Aorta (tissue), 5 donors: ENCODE measurements around the gene TDRD12. TPM values are rescaled to one million over a fixed set of nuclear protein-coding genes. Genes with fewer than 3 reads are reported as not detected.
A peak's percentile ranks its signal among the peaks of the same experiment; 100 is the strongest.
"Not testable (repeated sequence)": the region's sequence is repeated elsewhere in the genome, so short reads cannot be mapped to it uniquely, and the experiment has no call there.

Experiments used
- ATAC-seq: fragments of 200-7000 bp; cut with Tn5 transposase; one replicate; pipeline ENCODE4 v1.9.1; 2022; ENCODE audit warnings: moderate library complexity; ENCODE audit not compliant: low FRiP score
- DNase-seq, 2 donors: peaks; one replicate each; pipeline ENCODE4 v3.0.0-alpha.2; 2020
- H3K27ac ChIP-seq, 2 donors: one replicate each; pipeline ENCODE4 v1.5.1; 2013; ENCODE audit warnings: low read length in 2 of 2, mild to moderate bottlenecking in 2 of 2, moderate library complexity in 2 of 2, control low read depth in 1 of 2, inconsistent platforms in 1 of 2, low read depth in 1 of 2
- H3K27me3 ChIP-seq, 2 donors: one replicate each; pipeline ENCODE4 v1.6.1; 2013; ENCODE audit warnings: control low read depth in 1 of 2, low read length in 1 of 2, mild to moderate bottlenecking in 1 of 2, moderate library complexity in 1 of 2; ENCODE audit not compliant: insufficient read depth in 2 of 2, control insufficient read depth in 1 of 2
- H3K36me3 ChIP-seq, 2 donors: one replicate each; pipeline ENCODE4 v1.6.1; 2013; ENCODE audit warnings: control low read depth in 1 of 2, low read length in 1 of 2, mild to moderate bottlenecking in 1 of 2; ENCODE audit not compliant: insufficient read depth in 2 of 2, control insufficient read depth in 1 of 2
- H3K4me1 ChIP-seq, 2 donors: one replicate each; pipeline ENCODE4 v1.6.1; 2013; ENCODE audit warnings: low read length in 2 of 2, control low read depth in 1 of 2, mild to moderate bottlenecking in 1 of 2, moderate library complexity in 1 of 2; ENCODE audit not compliant: insufficient read depth in 2 of 2, control insufficient read depth in 1 of 2
- H3K4me3 ChIP-seq, 2 donors: one replicate each; pipeline ENCODE4 v1.5.1; 2013; ENCODE audit warnings: low read length in 2 of 2, control low read depth in 1 of 2, mild to moderate bottlenecking in 1 of 2
- H3K9me3 ChIP-seq: one replicate; pipeline ENCODE4 v1.6.1; 2013; ENCODE audit warnings: mild to moderate bottlenecking, low read length; ENCODE audit not compliant: control insufficient read depth
- WGBS, 2 donors: extraction: QIAGEN DNeasy Blood & Tissue Kit; methylation state at CpG; one replicate each; pipeline ENCODE4 v1.1.7; 2013; 5-methylcytosine and 5-hydroxymethylcytosine counted together
- intact Hi-C, 2 donors: fragments of 100-400 bp; cut with DNase I; formaldehyde crosslinking; loops; one replicate each; pipeline versions ENCODE4 v1.14.2 to v1.15.0; 2022
- polyA plus RNA-seq, 2 donors: library from polyadenylated mRNA; stranded (reverse); fragments of 200-250 nt; gene quantifications; one replicate each; pipeline ENCODE4 v1.2.3, GENCODE V29; 2013
- total RNA-seq, 2 donors: library from RNA; stranded (reverse); fragmentation: NEBNext Ultra II Directional; extraction: Animal tissue kit (Norgen Biotek cat#: 25700); gene quantifications; one replicate each; pipeline ENCODE4 v1.2.1, GENCODE V29; 2021
- donor health status: healthy with polysubstance abuse.
- donor health status: Bipolar disorder and iron deficiency.
- donor health status: DM: no; HTN: no; CAD: no.
- donor health status: DM: no; HTN: no; CAD: no.
- donor health status: DM: yes; HTN: yes; CAD: no.

TDRD12 gene
- total and polyA plus RNA-seq, 4 donors, result 0.03 to 0.18 TPM; not detected in 2

DNA sequence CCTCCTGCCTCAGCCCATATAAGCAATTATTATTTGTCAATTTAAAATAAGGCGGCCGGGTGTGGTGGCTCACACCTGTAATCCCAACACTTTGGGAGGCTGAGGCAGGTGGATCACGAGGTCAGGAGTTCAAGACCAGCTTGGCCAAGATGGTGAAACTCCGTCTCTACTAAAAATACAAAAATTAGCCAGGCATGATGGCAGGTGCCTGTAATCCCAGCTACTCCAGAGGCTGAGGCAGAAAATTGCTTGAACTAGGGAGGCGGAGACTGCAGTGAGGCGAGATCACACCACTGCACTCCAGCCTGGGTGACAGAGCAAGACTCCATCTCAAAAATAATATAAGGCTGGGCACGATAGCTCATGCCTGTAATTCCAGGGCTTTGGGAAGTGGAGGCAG is 137.3 kb downstream of the TDRD12 start:
- WGBS, 2 donors, result 92% methylated on average over 7 of the region's 7 CpGs
- ATAC-seq, H3K9me3 ChIP-seq, H3K27me3 ChIP-seq, DNase-seq, H3K4me3 ChIP-seq, H3K4me1 ChIP-seq, H3K36me3 ChIP-seq, H3K27ac ChIP-seq, intact Hi-C loops: not testable (repeated sequence)

DNA sequence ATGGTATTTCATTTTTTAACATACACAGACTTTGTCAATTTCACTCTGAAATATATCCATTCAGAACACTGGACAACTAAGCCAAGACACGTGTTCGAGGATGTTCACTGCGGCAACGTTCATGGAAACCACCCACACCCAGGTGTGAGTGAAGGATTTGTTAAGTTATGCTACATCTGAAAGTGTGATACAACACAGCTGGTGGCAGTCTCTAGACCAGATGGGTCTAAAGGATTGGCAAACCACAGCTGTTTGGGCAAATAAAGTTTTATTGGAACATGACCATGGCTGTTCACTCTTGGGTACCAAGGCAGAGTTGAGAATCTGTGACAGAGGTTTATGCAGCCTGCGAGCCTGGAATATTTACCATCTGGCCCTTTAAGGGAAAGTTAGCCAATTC is 138.0 kb downstream of the TDRD12 start:
- Histone ChIP-seq H3K27ac (no peak overlapping the region), H3K9me3 (no peaks in the 10 kb centered on the region), H3K4me3 (no peak overlapping the region), H3K36me3 (no peaks in the 10 kb centered on the region), H3K4me1 (no peaks in the 10 kb centered on the region), H3K27me3 (no peaks in the 10 kb centered on the region)
- intact Hi-C loops, result no loop called here
- DNase-seq (no peak), ATAC-seq (no peak)
- WGBS, 2 donors, result 89 to 91% methylated on average over 5 of the region's 5 CpGs

DNA sequence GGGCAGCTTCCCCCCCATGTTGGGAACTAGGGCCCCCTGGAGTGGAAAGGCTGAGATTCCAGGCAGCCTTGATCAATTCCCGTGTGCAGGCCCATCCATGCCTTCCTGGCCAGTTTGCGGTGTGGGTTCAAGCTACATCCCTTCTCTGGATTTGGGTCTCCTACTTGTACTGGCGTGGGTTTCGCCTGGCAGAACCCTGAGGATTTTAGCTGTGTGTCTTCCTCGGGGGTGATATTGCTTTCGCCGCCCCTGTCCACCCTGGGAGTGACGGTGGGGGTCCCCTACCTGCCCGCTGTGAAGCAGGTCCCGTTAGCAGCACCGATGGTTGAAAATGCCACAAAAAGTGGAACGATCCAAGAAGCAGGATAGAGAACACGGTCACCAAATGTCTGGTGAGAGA is 138.6 kb downstream of the TDRD12 start:
- no peak overlapping the region for H3K4me3 ChIP-seq
- no peak overlapping the region for H3K27ac ChIP-seq
- no peaks in the 10 kb centered on the region for H3K4me1 ChIP-seq
- no peaks in the 10 kb centered on the region for H3K9me3 ChIP-seq
- DNase-seq (peak in 1 of 2 donors; percentile 61), ATAC-seq (no peak)
- no peaks in the 10 kb centered on the region for H3K27me3 ChIP-seq
- no peaks in the 10 kb centered on the region for H3K36me3 ChIP-seq
- intact Hi-C loops, result no loop called here
- 83 to 87% methylated on average over 13 of the region's 13 CpGs for WGBS, 2 donors

DNA sequence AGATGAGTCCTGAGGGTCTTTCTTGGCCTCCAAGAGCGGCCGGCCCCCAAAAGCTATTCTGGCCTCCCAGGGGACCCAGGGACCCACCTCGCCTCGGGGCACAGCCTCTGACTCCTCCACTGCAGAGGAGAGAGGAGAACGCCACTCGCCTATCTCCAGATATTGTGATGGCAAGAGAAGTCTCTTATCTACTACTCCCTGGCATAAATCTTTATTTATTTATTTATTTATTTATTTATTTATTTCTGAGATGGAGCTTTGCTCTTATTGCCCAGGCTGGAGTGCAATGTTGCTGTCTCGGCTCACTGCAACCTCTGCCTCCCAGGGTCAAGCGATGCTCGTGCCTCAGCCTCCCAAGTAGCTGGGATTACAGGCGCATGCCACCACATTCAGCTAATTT is 139.0 kb downstream of the TDRD12 start:
- ATAC-seq (no peak), DNase-seq (no peak)
- H3K27ac ChIP-seq, result no peak overlapping the region
- intact Hi-C loops, result no loop called here
- WGBS, 2 donors, result 93 to 95% methylated on average over 10 of the region's 10 CpGs
- H3K4me3 ChIP-seq, result no peak overlapping the region
- H3K27me3 ChIP-seq, result no peaks in the 10 kb centered on the region
- no peaks in the 10 kb centered on the region for H3K9me3 ChIP-seq
- H3K36me3 ChIP-seq, result no peaks in the 10 kb centered on the region
- no peaks in the 10 kb centered on the region for H3K4me1 ChIP-seq

DNA sequence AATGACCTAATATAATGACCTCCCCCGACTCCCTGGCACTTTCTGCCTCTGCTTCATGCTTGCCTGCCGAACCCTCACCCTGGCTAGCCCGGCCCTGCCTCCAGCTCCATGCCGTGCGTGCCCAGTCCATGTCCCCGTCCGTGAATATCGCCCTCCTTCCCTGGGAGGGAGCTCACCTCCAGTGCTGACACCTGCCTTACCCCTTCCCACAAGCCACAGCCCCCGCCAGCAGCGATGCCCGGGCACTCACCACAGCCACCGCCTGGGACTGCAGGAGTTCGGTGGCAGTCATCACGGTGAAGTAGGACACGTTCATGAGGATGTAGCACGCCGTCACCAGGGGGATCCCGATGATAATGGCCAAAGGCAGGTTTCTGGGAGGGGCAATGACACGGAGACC is 140.0 kb downstream of the TDRD12 start:
- Histone ChIP-seq H3K27ac (no peak overlapping the region), H3K27me3 (no peaks in the 10 kb centered on the region), H3K4me1 (no peaks in the 10 kb centered on the region), H3K9me3 (no peaks in the 10 kb centered on the region), H3K36me3 (no peaks in the 10 kb centered on the region), H3K4me3 (no peak overlapping the region)
- peak in 1 of 2 donors; percentile 55 for DNase-seq
- intact Hi-C loops, result no loop called here
- 93 to 94% methylated on average over 19 of the region's 19 CpGs for WGBS, 2 donors
- ATAC-seq, result peak; percentile 36

DNA sequence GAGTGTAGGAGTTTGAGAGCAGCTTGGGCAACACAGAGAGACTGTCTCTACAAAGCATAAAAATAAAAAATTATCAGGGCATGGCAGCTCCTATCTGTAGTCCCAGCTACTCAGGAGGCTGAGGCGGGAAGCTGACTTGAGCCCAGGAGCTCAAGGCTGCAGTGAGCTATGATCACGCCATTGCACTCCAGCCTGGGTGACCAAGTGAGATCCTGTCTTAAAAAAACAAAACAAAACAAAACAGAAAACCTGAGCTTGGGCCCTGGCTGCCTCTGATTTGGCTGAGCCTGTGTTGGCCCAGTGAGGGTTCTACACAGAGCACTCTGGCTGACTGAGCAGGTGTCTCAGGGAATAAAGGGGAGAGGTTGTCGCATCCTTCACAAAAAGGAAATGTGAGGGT is 142.0 kb downstream of the TDRD12 start:
- DNase-seq (no peak), ATAC-seq (no peak)
- Histone ChIP-seq H3K4me3 (no peak overlapping the region), H3K27me3 (no peaks in the 10 kb centered on the region), H3K9me3 (no peaks in the 10 kb centered on the region), H3K4me1 (no peaks in the 10 kb centered on the region), H3K27ac (no peak overlapping the region), H3K36me3 (no peaks in the 10 kb centered on the region)
- intact Hi-C loops, result no loop called here
- WGBS, 2 donors, result 92 to 94% methylated on average over 3 of the region's 3 CpGs

DNA sequence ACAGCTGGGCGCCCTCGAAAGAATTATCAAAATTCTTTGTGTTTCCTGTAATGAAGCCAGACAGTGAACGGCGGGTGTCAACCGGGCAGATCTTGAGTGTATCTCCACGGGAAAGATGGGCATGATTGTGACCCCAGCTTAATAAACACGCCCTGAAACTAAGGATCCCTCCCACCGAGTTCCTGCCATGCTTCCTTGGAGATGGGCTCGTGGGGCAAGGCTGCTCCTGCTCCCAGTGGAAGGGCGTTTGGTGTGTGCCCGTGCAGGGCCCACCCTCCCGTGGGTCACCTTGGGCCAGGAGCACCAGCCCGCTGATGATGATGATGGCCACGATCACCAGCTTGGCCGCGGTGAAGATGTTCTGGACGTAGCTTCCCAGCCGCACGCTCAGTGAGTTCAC is 142.6 kb downstream of the TDRD12 start:
- H3K4me3 ChIP-seq, result no peak overlapping the region
- no peak overlapping the region for H3K27ac ChIP-seq
- H3K4me1 ChIP-seq, result no peaks in the 10 kb centered on the region
- no peaks in the 10 kb centered on the region for H3K27me3 ChIP-seq
- no peaks in the 10 kb centered on the region for H3K9me3 ChIP-seq
- ATAC-seq (no peak), DNase-seq (no peak)
- WGBS, 2 donors, result 93% methylated on average over 19 of the region's 19 CpGs
- intact Hi-C loops, result no loop called here
- H3K36me3 ChIP-seq, result no peaks in the 10 kb centered on the region

DNA sequence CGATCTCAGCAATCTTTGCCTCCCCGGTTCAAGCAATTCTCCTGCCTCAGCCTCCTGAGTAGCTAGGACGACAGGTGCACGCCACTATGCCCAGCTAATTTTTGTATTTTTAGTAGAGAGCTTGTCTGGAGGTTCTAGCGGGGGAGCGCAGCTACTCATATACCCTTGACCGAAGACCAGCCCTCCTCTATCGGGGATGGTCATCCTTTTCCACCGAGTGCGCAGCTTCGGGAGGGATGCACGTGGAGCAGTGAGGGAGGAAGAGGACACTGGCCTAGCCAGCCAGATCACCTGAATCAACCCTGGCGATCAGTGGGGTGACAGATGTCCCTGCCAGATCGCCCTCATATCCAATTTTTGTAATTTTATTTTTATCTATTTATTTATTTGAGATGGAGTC is 143.2 kb downstream of the TDRD12 start:
- intact Hi-C loops, result no loop called here
- no peaks in the 10 kb centered on the region for H3K9me3 ChIP-seq
- DNase-seq (no peak), ATAC-seq (no peak)
- H3K4me1 ChIP-seq, result no peaks in the 10 kb centered on the region
- no peaks in the 10 kb centered on the region for H3K36me3 ChIP-seq
- H3K4me3 ChIP-seq, result no peak overlapping the region
- H3K27me3 ChIP-seq, result no peaks in the 10 kb centered on the region
- 93 to 94% methylated on average over 14 of the region's 14 CpGs for WGBS, 2 donors
- H3K27ac ChIP-seq, result no peak overlapping the region

DNA sequence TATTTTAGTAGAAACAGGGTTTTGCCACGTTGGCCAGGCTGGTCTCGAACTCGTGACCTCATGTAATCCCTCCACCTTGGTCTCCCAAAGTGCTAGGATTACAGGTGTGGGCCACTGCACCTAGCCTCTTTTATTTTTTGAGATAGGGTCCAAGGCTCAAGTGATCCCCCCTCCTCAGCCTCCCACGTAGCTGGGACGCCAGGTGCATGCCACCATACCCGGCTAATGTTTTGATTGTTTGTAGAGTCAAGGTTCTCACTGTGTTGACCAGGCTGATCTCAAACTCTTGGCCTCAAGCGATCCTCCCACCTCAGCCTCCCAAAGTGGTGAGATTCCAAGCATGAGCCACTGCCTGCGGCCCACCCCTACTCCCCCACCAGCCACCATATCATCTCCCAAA is 143.7 kb downstream of the TDRD12 start:
- intact Hi-C loops, result no loop called here
- WGBS, 2 donors, result 93 to 97% methylated on average over 8 of the region's 8 CpGs
- Histone ChIP-seq H3K36me3 (no peaks in the 10 kb centered on the region), H3K4me3 (no peak overlapping the region), H3K27me3 (no peaks in the 10 kb centered on the region), H3K4me1 (no peaks in the 10 kb centered on the region), H3K27ac (no peak overlapping the region), H3K9me3 (no peaks in the 10 kb centered on the region)
- DNase-seq (no peak), ATAC-seq (no peak)
